K562 (cell line): Measurements from ENCODE around the gene SERPING1.

Source experiments
- ARNT ChIP-seq, 2 experiments: fragments of 450-650 bp; IDR thresholded peaks; 2 replicates each; pipeline ENCODE4 v1.6.1; 2016; ENCODE audit warnings: mild to moderate bottlenecking in 1 of 2
- CREBBP ChIP-seq: IDR thresholded peaks from one replicate; pipeline ENCODE4 v1.6.1; 2012; ENCODE audit warnings: low read depth, mild to moderate bottlenecking, control low read depth, inconsistent platforms, low read length
- CTCF ChIP-seq, 3 experiments: IDR thresholded peaks in 2 of 3; conservative IDR thresholded peaks in 1 of 3; 2 replicates each; pipeline ENCODE4 v1.5.1; 2011 to 2012; ENCODE audit warnings: low read length in 3 of 3, mild to moderate bottlenecking in 3 of 3, control low read depth in 2 of 3, improper control_type of control experiment in 1 of 3, inconsistent platforms in 1 of 3, low read depth in 1 of 3, mixed read lengths in 1 of 3, moderate library complexity in 1 of 3; ENCODE audit not compliant: insufficient read depth in 2 of 3
- TEAD2 ChIP-seq: fragments of 450-650 bp; IDR thresholded peaks from 2 replicates; pipeline ENCODE4 v1.6.1; 2016; ENCODE audit warnings: missing genetic modification characterization, control low read depth, missing compliant biosample characterization

- no peak for TF ChIP-seq ARNT (IDR thresholded peaks at IDR 0.05)
- no peak for TF ChIP-seq CREBBP
- no peak for TF ChIP-seq CTCF (IDR thresholded peaks at IDR 0.05 in 2 of 3, conservative IDR thresholded peaks at IDR 0.05 in 1 of 3; ENCODE audit: insufficient read depth in 2 of 3, low read depth in 1 of 3, low read length in 3 of 3)
- TF ChIP-seq TEAD2 (tag): no peak
These were observed 52.6 kb downstream of the SERPING1 start, which contains the start of gene YPEL4 for GRCh38 chr11:57649826-57650738.
